ENCODE results near the gene POGLUT2.

The POGLUT2 gene

GRCh38 chr13:102763741-102764140, 35.0 kb downstream of the POGLUT2 start:
- no peak for DNase-seq

DNA sequence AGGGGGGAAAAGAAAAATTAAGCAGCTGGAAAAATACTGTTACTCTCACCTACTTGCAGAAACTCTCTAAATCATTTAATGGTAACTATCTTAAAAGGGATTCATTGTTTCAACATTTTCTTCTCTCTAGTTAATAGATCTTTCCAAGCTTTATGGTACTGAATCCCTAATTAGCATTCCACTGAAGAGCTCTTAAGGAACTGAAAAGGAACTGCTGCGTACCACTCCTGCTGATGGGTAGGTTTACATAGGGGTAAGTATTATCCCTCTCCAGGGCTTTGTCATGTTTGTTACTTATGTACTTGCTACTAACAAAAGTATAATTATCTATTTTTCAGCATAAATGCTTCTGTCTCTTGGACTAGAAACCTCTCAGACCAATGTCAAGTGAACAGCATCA, 37.7 kb downstream of the POGLUT2 start:
- DNase-seq = no peak

DNA sequence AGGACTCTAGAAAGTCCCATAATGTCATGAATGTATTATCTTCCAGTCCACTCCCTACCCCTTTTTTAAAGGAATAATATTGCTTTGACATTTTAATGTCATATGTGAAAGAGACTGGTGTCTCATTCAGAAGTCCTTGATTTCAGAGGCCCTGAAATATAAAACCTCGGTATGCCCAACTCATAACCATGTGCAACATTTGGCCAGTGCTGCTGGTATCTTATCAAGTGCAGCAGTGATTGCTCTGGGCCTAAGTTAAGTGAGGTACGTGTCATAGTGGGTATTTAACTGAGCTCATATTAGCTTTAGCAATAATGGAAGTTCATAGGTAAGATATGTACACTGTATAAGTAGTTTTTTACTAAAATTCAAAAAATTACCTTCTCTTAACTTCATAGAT, 39.9 kb downstream of the POGLUT2 start:
- no peak for DNase-seq

DNA sequence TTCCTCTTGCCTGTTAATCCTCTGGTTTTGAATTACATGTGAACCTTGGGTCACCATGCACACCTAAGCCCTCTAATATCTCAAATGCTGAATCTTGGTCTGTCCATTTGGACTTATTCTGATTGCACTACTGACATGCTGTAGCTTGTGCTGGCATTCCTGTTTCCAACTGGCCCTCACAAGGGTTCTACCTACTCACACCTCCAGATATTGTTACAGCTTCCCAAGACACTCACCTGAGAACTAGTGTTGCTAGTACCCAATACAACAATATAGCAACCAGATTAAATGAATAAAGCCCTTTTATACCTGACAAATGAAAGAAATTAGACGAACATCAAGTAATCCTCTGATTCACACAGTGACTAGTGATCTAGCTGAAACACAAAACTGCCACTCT, 41.8 kb downstream of the POGLUT2 start:
- DNase-seq = no peak

GRCh38 chr13:102751886-102752285, 46.9 kb downstream of the POGLUT2 start:
- no peak for DNase-seq

DNA sequence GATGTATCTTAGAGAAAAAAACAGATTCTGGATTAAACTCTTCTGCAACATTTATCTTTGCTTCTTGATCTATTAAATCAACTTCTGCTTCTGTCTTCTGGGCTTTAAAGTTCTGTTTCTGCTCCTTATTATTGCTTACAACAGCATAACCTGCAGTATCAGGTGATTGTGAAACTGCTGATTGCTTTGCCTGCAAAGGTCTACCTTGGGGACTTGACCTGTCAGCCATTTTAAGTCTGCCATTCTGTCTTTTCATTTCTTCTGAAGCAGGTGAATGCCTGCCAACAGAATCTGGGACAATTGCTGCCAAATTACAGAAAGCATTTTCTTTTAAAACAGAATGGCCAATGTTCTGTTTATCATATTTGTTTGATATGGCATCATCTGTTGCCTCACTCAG, 56.3 kb downstream of the POGLUT2 start:
- DNase-seq = no peak

DNA sequence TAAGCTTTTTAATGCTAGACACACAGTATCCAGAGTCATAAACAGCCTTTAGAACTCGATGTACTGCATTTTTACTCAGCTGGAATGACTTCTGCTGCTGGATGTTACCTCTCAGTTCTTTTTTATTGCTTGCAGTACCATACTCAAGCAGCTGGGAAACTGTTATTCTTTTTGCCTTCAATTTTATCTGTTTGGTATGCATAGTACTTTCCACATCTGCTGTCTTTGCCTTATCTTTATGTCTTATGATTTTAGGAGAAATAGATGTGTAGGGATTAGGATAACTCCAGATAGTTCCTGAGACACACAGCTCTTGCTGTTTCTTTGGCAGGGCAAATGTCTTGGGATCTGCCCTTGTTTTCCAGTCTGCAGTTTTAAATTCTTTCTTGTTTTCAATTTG, 56.7 kb downstream of the POGLUT2 start:
- DNase-seq = no peak
